Stimulated activated CD8-positive, alpha-beta memory T cell treated with anti-CD3 and anti-CD28 coated beads, Interleukin-12 subunit alpha, Interleukin-12 subunit beta, amount 100 ng/mL, for 1 hour (primary cell): Measurements from ENCODE around the gene GJA1.
"Not testable (repeated sequence)": the region's sequence is repeated elsewhere in the genome, so short reads cannot be mapped to it uniquely, and the experiment has no call there.

ENCODE experiments used
- DNase-seq: peaks from one replicate; pipeline ENCODE4 v3.0.0-alpha.2; 2020; ENCODE audit warnings: low read depth

The GJA1 gene

DNA sequence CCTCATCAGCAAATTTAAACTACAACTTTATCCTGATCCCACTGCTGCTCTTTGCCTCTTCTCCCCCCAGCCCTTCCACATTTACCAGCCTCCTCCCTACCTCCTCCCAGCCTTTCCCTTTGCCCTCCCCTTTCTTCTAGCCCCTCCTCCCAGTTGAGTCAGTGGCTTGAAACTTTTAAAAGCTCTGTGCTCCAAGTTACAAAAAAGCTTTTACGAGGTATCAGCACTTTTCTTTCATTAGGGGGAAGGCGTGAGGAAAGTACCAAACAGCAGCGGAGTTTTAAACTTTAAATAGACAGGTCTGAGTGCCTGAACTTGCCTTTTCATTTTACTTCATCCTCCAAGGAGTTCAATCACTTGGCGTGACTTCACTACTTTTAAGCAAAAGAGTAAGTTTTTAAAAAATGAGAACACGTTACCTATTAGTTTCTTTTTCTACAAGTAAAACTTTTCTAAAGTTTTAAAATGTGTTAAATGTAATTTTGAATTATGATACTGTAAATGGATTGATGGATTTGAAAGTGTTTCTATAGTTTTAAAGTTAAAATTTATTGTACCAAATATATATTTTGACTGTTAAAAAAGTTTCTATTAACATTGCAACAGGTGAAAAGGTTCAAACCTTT lies at the start of gene GJA1:
GJA1 (plus strand) TSS at position 203 of the 626 bp plus-strand sequence. CDS start 11,202 bp downstream, outside the sequence.
- no peak for DNase-seq

DNA sequence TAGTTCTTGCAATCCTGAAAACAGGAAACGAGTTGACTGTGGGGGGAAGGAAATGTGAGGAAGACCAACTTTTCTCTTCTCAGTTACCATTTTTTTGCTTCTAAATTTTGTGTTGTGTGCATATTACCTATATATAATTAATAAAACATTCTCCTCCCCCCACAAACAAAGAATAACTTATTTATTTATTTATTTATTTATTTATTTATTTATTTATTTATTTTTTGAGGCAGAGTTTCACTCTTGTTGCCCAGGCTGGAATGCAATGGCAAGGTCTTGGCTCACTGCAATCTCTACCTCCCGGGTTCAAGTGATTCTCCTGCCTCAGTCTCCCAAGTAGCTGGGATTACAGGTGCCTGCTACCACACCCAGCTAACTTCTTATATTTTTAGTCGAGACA lies 48.9 kb upstream of the GJA1 start:
- not testable (repeated sequence) for DNase-seq

DNA sequence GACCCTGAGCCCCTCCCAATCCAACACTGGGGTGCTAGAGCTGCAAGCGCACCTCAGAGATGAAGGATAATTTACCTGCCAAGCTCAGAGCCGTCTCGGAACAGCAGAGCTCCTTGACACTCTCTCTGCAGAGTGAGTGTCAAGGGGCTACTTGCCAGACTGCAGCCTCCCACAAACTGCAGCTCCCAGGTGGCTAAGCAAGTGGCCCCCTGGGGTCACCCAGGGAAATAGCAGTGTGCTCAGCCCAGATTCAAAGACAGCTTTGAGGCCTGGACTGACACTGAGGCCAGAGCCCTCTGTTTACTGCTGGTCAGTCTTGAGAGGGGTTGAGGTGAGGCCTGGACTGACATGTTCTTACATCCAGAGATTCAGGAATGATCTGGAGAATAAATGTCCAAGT lies 46.0 kb upstream of the GJA1 start:
- no peak for DNase-seq

DNA sequence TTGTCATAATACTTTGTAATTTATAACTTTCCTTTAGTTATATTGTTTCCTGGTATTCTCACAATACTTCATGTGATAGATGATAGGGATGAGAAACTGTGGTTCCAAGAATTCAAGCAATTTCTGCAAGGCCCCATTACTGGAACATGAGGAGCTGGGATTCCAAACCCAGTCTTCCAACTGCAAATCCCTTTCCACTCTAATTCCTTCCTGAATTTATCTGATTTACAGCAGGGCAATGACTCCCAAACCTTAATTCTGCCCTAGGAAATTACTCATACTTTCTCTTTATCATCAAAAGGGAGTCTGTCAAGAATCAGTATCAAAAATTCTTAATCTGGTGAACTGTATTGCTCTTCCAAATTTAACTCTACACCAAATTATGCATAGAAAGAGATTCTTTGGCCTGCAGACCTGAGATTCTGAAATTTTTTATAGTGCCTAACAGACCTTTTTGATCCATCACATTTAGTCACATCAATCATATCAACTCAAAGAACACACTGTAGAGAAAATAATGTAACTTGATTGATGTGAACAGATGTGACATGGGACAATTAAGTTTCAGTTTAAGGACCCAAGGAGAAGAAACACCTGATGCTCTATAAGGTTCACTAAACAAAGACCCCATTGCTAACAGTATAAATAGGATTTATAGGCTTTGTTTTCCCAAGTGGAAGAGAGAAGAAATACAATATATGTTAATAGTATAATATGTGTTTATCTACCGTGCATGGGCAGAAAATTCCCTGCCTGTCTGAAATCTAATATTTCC lies 41.5 kb upstream of the GJA1 start:
- no peak for DNase-seq

DNA sequence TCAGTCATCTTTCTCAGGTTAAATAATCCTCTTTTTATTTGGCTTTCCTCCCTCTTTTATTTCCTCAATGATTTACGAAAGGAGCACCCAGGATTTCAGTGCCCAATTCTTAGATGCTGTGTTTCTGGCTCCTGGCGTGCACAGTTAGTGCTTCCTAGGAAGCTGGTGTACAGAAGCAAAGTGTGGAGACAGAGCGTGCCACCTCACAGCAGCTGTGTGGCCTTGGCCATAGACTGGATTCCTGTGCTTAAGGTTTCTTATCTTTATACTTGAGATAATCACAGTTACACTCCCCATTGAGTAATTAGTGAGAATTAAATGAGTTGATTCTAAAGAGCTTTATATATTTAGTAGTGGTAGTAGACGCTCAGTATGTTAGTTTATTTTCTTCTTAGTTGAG lies 39.7 kb upstream of the GJA1 start:
- DNase-seq = no peak

DNA sequence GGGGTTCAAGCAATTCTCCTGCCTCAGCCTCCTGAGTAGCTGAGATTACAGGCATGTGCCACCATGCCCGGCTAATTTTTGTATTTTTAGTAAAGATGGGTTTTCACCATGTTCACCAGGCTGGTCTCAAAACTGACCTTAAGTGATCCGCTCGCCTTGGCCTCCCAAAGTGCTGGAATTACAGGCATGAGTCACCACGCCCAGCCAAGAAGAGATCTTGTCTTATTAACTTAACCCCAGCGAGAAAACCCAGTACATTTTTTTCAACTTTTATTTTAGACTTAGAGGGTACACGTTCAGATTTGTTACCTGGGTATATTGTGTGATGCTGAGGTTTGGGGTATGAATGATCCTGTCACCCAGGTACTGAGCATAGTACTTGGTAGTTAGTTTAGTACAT lies 38.3 kb upstream of the GJA1 start:
- not testable (repeated sequence) for DNase-seq

DNA sequence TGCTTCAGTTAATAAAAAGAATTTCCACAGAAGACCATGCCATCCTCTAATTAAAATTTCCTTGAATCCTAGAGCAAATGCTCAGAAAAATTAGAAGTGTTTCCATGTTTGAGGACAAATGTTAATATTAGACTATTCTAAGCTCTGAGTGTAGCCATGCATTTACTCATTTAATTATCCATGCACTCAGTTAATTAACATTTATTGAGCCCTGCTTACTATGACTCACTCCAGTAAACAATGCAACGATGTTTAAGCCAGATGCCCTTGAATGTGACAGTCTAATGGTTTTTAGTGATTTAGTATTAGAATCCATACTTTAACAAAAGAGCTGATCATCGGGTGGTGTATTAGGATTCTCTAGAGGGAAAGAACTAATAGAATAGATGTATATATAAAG lies 37.3 kb upstream of the GJA1 start:
- no peak for DNase-seq

DNA sequence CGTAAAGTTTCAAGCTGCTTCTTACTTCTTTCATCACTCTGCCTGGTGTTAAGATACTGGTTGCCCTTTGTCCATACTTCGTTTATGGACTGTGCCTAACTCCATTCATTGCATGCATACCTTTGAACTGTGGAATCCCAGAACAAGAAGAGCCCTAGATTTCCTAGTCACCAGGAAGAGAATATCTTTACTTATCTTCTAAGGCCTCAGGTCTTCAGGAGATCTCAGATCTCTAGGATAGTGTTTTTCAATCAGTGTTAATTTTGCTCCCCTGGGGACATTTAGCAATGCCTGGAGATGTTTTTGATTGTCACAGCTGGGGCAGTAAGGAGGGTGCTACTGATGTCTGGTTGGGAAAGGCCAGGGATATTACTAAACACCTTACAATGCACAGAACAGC lies 35.5 kb upstream of the GJA1 start:
- no peak for DNase-seq

DNA sequence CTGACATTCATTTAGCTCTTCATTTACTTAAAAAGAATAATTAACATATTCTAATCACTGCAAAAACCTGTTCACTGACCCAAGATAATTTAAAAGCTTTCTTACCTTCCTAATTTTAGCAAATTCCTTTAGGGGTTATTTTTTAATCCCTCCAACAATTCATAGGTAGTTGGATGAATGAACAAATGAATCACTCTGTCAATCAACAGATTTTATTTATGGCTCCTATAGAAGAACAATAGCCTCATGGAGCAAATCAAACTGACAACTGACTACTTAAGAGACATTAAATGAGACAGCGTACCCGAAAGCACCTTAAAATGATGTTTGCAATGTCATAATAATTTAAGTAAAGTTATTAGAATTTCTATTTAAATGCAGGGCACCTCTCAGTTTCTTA lies 31.5 kb upstream of the GJA1 start:
- DNase-seq = no peak

DNA sequence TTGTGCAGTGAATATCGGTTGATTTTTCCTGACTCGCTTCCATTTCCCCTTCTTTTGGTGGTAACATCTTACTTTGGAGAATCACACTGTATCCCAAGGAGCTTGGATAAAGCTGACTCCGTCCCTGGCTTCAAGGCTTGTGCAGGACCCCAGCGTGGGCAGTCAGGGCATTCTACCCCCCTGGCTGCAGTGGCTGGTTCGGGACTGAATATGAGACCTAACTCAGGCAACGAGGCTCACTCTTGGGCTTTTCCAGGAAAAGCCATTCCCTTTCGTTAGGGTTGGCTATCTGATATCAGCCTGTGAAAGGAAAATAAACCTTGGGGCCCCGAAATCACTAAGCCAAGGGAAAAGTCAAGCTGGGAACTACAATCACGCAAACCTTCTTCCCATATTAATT lies 30.1 kb upstream of the GJA1 start:
- DNase-seq = no peak

DNA sequence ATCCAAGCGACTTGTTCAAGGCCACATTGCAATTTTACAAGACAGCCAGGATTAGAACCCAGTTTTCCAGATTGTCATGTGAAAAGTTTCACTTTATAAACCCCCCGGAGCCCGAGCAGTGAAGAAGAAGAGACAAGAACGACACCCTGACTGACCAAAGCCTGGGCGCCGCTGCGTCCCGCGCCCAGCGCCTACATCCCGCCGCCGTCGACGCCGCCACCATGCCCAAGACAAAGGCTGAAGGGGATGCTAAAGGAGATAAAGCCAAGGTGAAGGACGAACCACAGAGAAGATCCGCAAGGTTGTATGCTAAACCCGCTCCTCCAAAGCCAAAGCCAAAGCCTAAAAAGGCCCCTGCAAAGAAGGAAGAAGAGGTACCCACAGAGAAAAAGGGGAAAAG lies 27.1 kb upstream of the GJA1 start:
- no peak for DNase-seq

DNA sequence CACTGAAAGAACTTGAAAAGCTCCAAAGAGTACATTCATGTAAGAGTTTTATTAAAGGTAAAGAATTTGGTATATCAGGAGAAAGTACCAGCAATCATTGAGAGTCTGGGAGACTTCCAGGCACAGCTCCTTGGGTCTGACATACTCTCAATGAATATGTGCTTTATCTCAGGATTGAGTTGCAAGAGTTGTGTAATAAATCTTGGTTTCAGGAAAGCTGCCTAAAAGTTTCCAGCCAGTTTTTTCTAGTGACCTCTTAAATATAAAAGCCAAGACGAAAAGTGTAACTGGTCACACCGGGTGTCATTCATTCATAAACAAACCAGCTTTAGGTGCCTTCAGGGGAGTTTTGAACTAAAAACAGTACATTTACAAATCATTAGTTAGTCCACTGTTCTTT lies 21.6 kb upstream of the GJA1 start:
- no peak for DNase-seq

DNA sequence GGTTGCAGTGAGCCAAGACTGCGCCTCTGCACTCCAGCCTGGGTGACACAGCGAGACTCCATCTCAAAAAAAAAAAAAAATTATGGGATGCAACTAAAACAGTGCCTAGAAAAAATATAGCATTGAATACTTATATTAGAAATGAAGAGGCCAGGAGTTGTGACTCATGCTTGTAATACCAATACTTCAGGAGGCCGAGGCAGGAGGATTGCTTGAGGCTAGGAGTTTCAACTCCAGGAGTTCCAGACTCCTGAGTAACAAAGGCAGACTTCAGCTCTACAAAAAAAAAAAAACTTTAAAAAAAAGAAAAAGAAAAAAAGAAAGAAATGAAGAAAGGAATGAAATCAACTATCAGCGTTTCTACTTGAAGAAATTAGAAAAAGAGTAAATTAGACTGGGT lies 17.1 kb upstream of the GJA1 start:
- no peak for DNase-seq

DNA sequence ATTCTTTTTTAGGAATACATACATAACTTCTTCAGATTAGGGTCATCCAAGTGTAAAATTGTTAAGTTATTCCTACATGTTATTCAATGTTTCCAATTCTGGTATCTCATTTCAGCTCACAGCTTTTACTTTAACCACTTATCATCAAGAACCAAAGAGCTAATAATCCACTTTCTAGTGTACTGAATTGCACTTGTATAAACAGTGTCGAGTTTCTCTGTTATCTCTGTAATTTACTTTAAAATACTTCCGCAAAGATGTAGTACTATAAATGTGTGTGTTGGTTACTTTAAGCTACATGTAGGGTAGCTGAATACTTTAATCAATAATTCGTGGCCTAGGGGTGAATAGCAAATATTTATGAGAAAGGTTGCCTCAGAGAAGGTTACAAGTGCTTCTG lies 8.8 kb upstream of the GJA1 start:
- DNase-seq = no peak

DNA sequence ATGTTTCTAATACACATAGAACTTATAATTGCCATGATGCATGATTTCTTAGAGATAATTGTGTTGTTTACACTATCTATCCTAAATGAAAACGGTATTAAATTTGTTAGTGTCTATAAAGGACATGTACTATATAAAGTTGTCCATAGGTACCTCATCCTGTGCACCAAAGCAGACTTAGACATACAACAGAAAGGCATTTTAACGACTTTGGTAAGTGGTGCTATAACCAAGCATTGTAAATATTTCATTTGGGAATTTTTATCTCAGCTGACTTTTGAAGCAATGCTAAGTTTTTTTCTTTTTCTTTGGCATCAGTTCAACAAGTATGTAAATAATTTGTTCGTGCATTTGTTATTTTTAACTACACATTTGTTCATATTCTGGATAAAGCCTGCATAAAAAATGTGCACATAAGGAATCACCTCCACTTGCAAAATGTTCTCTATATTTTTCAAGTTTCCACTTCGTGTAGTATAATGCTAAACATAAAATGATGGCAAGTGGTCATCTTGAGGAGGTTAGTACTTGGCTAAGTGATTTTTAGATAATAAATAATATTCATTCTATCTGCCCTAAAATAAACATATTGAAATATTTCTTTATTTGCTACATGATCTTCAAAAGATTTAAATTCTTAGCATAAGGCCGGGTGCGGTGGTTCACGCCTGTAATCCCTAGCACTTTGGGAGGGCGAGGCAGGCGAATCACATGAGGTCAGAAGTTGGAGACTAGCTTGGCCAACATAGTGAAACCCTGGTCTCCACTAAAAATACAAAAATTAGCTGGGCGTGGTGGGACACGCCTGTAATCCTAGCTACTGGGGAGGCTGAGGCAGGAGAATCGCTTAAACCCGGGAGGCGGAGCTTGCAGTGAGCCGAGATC lies 6.3 kb upstream of the GJA1 start:
- DNase-seq = no peak

DNA sequence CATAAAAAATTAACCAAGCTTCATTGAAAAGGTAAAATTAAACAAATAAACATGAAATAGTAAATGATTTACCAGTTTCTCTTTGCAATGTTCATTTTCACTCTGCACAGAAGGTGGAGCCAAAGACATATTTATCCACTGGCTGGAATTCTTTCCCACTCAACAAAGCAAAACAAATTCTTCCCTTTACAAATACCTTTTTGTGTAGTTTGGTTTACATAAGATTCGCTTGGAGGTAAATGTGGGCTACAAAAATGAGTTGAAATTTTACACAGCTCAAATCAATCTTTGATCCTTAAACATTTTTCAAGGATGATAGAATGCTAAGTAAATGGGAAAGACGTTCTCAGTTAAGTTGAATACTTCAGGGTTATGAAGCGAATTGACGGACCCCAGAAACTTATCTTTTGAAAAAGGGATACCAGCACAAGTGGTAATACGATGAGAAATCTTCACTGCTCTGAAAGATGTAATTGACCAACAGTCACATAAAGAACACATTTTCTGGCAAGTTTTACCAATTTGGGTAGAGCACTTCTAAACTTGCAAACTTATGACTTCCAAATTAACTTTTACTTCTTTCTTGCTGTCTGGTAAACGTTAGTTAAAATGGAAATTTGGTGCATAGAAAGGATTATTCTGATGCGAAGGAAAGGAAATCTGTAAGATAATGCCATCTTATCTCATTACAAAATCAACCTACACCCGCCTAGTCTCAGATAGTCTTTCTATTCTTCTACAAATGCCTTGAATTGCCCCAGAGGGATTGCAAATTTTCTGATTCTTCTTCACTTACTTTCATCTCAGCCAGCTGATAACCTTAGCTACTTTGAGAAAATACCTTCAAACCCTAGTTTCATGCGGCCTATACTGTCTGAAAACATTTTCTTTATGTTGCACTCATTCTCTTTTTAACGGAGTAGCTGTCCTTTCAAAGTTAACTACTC lies 4.7 kb upstream of the GJA1 start:
- no peak for DNase-seq

DNA sequence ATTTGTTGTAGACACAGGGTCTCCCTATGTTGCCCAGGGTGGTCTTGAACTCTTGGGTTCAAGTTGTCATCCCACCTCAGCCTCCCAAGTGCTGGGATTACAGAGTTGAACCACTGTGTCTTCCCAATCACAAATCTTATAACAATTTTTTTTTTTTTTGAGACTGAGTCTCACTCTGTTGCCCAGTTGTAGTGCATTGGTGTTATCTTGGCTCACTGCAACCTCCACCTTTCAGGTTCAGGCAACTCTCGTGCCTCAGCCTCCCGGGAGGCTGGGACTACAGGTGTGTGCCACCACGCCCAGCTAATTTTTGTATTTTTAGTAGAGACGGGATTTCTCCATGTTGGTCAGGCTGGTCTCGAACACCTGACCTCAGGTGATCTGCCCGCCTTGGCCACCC lies 3.7 kb upstream of the GJA1 start:
- DNase-seq = not testable (repeated sequence)

DNA sequence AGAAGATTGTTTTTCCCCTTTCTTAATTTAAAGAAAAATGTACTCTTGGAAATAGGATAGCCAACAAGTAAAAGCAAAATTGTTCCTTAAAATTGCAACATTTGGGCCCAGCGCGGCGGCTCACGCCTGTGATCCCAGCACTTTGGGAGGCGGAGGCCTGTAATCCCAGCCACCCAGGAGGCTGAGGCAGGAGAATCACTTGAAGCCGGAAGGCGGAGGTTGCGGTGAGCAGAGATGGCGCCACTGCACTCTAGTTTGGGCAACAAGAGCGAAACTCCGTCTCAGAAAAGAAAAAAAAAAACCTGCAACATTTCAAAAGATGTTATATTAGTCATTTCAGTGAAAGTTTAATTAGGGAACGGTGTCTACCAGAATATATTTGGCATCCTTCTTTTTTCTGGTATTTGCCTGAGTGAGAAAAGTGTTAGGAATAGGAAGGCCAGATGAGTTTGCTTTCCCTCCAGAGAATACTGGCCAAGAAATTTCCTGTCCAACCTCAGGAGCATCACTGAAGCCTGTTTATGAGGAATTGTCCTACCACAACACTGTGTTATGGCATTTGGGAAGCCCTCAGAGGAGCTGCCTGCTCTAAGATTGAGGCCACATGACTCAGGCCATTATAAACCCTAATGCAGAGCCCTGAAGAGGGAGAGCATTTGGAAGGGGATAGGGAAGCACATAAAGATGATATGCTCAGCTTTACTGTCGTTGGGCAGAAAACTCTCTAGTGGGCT lies 1.2 kb upstream of the GJA1 start:
- no peak for DNase-seq

DNA sequence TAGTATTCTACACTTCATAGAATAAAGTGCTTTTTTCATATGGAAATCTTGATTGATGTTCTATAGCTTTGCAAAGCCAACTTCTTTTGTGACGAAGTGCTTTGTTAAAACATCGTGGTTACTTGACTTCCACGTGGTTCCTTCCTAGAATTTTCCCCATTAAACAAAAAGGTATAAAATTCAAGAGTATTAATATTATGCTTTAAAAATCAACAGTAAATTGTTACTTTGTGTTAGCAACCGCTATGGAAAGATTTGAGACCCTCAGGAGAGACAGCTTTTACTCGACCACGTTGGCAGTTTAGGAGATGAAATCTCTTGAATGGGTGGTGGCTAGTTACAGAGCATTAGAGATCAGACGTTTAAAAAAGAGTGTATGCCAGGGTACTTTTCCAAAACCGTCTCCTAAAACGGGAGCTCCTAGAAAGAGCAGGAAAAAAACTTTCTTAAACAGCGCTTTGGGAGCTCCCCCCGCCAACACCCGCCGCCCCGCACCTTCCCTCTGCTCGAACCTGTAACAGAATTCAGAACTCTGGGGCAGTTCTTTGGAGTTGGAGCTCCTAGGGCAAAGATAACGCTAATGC lies 920 bp downstream of the GJA1 start:
- no peak for DNase-seq

DNA sequence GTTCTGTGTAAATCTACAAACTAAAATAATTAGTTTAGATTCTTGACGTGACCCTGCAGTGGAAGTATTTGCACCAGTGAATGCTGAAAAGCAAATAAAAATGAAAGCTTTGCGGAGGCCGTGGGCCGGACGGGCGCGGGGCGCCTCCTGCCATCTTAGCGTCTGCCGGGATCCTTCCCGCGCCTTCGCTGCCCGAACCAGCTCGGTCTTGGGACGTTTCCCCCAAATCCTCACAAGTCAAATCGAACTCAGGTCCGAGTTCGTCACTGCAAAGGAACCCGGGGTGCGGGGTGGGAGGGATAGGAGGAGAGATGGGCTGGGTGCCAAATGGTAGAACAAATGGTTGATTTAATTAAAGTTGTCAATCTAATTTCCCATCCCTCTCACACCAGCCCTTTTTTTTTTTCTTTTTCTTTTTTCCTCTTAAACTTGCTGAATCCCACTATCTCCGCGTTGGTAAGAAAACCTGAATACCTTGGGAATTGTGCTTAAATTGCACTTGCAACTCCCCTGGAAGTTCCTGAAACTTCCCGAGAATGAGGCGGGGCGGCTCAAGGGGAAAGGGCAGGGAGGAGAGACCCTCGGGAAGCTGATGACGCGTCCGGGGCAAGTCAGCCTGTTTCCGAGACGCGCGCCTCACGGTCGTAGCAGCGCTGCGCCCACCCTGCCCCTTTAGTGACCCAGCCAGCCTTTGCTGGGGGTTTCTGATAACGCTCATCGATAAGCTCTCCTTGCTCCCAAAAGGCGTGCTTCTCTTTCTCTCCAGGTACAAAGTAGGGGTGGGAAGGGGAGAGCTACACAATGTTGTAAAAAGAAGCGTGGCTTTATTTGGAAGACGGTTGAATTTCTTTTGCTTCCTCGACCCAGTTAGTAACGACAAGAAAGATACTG lies 1.8 kb downstream of the GJA1 start:
- DNase-seq = no peak
